GM04503 (cell line): ENCODE measurements around the gene TCF7L1.

Experiments used
- DNase-seq: peaks from one replicate; pipeline ENCODE4 v3.0.0-alpha.2; 2012; ENCODE audit warnings: low read depth

The TCF7L1 gene

DNA sequence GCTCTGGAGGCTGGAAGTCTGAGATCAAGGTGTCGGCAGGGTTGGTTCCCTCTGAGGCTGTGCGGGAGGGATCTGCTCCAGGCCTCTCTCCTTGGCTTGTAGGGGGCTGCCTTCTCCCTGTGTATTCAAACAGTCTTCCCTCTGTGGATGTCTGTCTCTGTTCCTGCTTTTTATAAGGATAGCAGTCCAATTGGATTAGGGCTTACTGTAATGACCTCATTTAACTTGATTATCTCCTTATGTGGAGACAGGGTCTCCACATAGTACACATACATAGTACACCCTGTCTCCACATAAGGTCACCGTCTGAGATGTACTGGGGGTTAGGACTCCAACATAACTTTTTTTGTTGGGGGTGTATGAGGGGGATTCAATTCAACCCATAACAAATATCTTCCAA, 30.5 kb downstream of the TCF7L1 start:
- no peak for DNase-seq

DNA sequence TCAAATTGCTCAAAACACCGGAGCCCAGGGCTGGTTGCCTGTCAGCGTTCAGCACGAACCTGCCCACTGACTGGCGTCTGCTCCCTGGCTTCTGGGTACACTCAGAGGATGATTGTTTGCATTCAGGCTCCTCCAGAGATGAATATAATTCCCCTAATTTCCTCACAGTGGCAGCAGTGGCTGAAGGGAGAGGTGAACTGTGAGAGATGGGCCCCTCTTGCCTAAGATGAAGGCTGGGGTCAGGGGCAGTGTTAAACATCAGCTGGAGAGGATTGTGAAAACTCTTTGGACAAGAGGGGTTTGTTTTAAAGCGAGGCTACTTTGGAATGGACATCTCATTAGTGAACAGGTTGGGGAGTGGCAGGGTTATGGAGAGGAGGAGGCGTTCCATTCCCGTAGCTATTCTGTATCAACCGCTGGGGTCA, 31.0 kb downstream of the TCF7L1 start:
- DNase-seq = no peak

- no peak for DNase-seq
Observed at GRCh38 chr2:85165088-85165690, 32.0 kb downstream of the TCF7L1 start.

- no peak for DNase-seq
Observed at GRCh38 chr2:85166021-85166420, 32.8 kb downstream of the TCF7L1 start.

DNA sequence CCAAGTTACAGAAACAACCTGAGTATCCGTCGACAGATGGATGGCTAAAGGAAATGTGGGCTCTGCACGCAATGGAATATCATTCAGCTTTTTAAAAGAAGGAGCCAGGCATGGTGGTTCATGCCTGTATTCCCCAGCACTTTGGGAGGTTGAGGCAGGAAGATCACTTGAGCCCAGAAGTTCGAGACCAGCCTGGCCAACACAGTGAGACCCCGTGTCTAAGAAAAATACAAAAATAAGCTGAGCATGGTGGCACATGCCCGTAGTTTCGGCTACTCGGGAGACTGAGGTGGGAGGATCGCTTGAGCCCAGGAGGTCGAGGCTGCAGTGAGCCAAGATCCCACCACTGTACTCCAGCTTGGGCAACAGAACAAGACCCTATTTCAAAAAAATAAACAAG, 34.3 kb downstream of the TCF7L1 start:
- no peak for DNase-seq

GRCh38 chr2:85168942-85169341, 35.8 kb downstream of the TCF7L1 start:
- no peak for DNase-seq

- no peak for DNase-seq
Observed at GRCh38 chr2:85169581-85169980, 36.4 kb downstream of the TCF7L1 start.

DNA sequence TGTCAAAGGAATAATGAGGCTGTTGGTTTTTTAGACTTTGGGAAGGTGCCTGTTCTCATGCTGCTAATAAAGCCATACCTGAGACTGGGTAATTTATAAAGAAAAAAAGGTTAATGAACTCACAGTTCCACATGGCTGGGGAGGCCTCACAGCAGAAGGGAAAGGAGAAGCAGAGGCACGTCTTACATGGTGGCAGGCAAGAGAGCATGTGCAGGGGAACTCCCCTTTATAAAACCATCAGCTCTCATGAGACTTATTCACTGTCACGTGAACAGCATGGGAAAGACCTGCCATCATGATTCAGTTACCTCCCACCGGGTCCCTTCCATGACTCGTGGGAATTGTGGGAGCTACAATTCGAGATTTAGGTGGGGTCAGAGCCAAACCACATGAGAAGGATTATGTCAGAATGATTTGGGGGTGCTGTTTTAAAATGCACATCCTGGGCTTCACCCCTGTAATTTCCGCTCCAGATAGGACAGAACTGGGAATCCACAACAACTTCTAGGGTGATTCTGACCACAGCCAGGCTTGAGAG, 37.8 kb downstream of the TCF7L1 start:
- DNase-seq = no peak

GRCh38 chr2:85171916-85172315, 38.7 kb downstream of the TCF7L1 start:
- no peak for DNase-seq

DNA sequence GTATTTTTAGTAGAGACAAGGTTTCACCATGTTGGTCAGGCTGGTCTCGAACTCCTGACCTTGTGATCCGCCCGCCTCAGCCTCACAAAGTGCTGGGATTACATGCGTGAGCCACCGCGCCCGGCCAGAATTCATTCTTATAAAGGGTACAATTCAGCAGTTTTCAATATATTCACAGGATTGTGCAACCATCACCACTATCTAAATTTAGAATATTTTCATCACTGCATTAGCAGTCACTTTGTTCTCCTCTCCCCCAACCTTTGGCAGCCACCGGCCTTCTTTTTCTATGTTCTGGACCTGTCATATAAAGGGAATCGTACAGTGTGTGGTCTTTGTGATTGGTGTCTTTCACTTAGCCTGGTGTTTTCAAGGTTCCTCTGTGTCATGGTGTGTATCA, 40.7 kb downstream of the TCF7L1 start:
- DNase-seq = no peak

DNA sequence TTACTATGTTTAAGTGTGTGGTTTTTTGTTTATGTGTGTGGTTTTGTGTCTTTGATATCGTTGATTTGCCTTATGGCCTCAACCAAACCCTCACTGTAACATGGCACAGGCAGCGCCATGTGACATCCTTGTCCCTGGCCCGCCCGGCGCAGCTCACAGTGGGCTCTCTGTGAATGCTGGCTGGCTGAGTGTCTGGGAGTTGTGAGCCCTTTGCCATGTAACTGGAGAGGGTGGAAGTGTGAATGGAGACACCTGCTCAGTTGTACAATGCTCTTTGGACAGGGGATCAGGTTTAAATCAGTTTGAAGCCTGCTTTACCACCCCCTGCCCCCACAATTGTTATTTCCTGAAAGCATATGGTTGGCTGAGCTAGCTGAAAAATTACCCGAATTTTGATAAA, 41.8 kb downstream of the TCF7L1 start:
- DNase-seq = no peak

DNA sequence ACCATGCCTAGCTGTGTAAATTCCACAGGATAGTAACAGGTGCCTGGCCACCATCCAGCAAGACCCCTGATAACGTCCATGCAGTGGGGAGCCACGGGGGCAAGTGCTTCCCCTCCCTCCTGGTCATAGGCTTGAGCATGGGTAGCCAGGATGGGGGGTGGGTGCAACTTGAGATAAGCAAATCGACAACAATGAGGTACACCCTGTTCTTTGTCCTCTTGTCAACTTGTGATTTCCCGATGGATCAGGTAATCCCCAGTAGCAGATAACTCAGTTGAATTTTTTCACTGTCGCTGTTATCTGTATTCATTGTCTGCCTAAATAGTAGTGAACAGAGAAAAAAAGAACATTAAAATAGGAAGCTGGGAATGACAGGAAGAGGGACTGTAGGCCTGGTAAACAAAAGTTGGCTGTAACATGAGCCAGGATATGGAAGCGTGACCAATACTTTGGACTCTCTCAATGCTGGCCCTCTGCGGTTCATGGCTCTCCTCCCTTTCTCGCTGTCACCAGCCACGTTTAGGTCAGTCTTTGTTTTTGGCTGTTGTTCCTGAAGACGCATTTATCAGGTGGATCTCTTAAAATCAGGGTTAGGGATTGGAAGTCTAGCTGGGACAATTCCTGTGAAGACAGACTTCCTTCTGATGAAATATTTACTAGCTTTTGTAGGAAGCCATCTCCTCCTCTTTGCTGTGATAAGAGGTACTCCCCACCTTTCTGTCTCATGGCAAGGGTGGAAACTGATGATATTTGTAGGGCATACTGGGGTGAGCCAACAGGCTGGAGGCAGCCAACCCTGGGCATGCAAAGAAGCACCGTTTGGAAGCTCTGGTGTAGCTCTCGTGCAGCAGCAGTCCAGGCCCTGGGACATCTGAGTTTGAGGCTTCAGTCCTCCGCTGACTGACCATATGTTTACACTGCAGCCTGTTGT, 42.4 kb downstream of the TCF7L1 start:
- DNase-seq = no peak

DNA sequence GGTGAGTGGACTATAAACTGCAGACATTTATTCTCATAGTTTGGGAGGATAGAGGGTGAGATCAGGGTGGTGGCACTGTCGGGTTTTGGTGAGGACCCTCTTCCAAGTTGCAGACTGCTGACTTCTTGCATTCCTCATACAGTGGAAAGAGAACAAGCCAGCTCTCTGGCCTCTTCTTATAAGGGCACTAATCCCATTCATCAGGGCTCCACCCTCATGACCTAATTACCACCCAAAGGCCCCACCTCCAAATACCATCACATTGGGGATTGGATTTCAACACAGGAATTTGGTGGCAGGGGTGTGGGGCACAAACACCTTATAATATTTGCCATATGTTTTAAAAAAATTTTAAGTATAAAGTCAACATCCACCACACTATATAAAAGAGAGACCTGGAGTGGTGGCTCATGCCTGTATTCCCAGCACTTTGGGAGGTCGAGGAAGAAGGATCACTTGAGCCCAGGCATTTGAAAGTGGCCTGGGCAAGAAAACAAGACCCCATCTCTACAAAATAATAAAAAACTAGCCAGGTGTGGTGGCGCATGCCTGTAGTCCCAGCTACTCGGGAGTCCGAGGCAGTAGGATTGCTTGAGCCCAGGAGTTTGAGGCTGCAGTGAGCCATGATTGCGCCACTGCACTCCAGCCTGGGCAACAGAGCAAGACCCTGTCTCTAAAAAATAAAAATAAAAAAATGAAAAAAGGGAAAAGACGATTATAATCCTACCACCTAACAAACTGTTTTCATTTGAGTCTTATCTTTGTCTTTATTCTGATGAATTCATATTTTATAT, 44.0 kb downstream of the TCF7L1 start:
- no peak for DNase-seq

GRCh38 chr2:85178154-85178553, 45.0 kb downstream of the TCF7L1 start:
- DNase-seq = no peak

DNA sequence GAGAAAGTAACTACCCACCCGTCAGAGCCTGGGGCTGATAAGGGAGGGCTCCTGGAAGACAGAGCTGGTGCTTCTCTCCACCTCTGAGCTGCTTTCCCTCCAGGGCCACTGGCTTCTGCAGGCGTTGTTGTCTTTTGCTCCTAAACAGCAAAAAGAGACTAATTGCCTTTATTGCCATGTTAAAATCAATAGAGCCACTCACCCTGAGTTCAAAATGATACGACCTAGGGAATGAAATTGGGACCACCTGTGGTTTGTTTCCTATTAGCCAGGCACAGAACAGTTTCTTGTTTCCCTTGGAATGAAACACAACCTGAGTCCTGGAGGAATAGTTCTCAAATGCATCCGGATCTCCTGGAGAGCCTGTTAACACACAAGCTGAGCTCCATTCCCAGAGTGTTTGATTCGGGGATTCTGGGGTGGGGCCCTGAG, 45.8 kb downstream of the TCF7L1 start:
- DNase-seq = no peak

GRCh38 chr2:85179541-85179940, 46.3 kb downstream of the TCF7L1 start:
- no peak for DNase-seq

GRCh38 chr2:85180322-85181133, 47.3 kb downstream of the TCF7L1 start:
- DNase-seq = no peak

GRCh38 chr2:85181134-85181631, 48.0 kb downstream of the TCF7L1 start:
- no peak for DNase-seq

DNA sequence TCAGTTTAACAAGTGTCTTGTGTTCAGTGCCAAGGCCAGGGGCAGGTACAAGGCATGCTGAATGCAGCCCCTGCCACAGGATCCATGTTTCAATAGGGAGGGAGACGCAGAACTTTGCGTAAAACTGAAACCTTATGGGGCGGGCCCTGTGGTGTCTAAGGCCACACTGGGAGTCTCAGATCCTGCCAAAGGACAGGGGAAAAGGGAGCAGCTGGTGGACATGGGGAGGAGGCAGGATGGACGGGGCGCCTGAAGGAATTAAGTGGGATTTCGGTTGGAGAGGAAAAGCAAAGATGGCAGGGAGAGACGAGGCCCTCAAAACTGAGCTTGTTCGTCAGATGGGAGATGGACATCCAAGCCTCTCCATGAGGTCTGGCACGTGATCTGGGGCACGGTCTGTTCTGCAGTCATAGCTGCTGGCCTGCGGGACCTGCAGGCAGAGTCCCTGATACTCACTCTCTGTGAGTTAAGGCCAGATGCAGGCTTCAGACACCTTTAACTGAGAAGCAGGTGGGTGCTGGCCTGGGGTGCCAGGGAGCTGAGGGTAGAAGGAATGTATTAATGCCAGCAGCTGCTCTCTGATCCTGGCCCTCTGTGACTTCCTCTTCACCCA, 48.8 kb downstream of the TCF7L1 start:
- DNase-seq = no peak

DNA sequence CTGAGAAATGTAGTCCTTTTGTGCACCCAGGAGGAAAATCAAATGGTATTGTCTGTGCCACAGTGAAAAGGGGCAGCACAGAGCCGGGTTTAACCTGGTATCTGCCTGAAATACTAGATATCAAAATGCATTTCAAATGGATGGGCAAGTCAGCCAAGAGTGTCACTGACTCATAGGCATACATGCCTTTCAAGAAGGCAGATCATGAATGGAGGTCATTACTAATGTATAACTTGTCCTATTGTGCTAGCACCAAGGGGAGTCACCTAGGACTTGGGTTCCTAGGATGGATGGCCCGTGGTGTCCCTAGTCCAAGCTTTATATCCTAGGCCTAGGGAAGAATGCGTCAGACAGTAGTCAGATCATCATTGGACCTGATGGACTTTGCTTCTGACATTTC, 49.9 kb downstream of the TCF7L1 start:
- DNase-seq = no peak

- no peak for DNase-seq
Observed at GRCh38 chr2:85183479-85183878, 50.3 kb downstream of the TCF7L1 start.
